Sciatic nerve (tissue), 2 donors: ENCODE results near the gene RNF208. TPM values are rescaled to one million over a fixed set of nuclear protein-coding genes. Genes with fewer than 3 reads are reported as not detected.

Source experiments
- ATAC-seq: fragments of 200-7000 bp; cut with Tn5 transposase; one replicate; pipeline ENCODE4 v1.9.1; 2020; ENCODE audit warnings: mild to moderate bottlenecking, moderate library complexity
- DNase-seq: peaks from one replicate; pipeline ENCODE4 v3.0.0-alpha.2; 2020; ENCODE audit warnings: low spot score
- intact Hi-C: fragments of 100-400 bp; cut with DNase I; formaldehyde crosslinking; loops from one replicate; pipeline ENCODE4 v1.14.2; 2022
- total RNA-seq: library from RNA; stranded (reverse); fragmentation: NEBNext Ultra II Directional; extraction: Animal tissue kit (Norgen Biotek cat#: 25700); gene quantifications from one replicate; pipeline ENCODE4 v1.2.1, GENCODE V29; 2021
- donor health status: DM: no; HTN: no; CAD: no.
- donor health status: DM: no; HTN: no; CAD: no.

Gene RNF208
- total RNA-seq, 1 donor from 2014 or later: 10.6 TPM

- no peak for DNase-seq
- no peak for ATAC-seq
- intact Hi-C loops: no loop called here
Measured at GRCh38 chr9:137173796-137174664, 48.0 kb downstream of the RNF208 start.

- DNase-seq (no peak), ATAC-seq (no peak)
- intact Hi-C loops: no loop called here
Measured at GRCh38 chr9:137172901-137173795, 48.9 kb downstream of the RNF208 start.

GRCh38 chr9:137171149-137171900 is 50.7 kb downstream of the RNF208 start:
- intact Hi-C loops: no loop called here
- ATAC-seq: no peak
- no peak for DNase-seq

- ATAC-seq: no peak
- intact Hi-C loops: no loop called here
Measured at GRCh38 chr9:137170486-137171148, 51.4 kb downstream of the RNF208 start.

More at GRCh38 chr9:137170486-137171148, 51.4 kb downstream of the RNF208 start:
- DNase-seq: no peak

Other genes with a start within 250 kb of the RNF208 start
- gene PTGDS, start 244.7 kb downstream of the RNF208 start, total RNA-seq: 1,668 TPM
- 4.1 TPM for gene LCNL1, start 239.2 kb downstream of the RNF208 start, total RNA-seq
- gene PAXX, start 229.8 kb downstream of the RNF208 start, total RNA-seq: 46.6 TPM
- gene CLIC3, start 225.7 kb downstream of the RNF208 start, total RNA-seq: 11.3 TPM
- gene ABCA2, start 194.0 kb downstream of the RNF208 start, total RNA-seq: 298 TPM
- gene FUT7, start 190.2 kb downstream of the RNF208 start, total RNA-seq: 0.18 TPM
- gene NPDC1, start 176.1 kb downstream of the RNF208 start, total RNA-seq: 157 TPM
- 24.3 TPM for gene ENTPD2, start 168.2 kb downstream of the RNF208 start, total RNA-seq
- 0.36 TPM for gene SAPCD2, start 151.7 kb downstream of the RNF208 start, total RNA-seq
- 18.3 TPM for gene UAP1L1, start 144.7 kb downstream of the RNF208 start, total RNA-seq
- 48.3 TPM for gene MAN1B1, start 135.3 kb downstream of the RNF208 start, total RNA-seq
- gene DPP7, start 107.5 kb downstream of the RNF208 start, total RNA-seq: 127 TPM
- gene GRIN1, start 83.1 kb downstream of the RNF208 start, total RNA-seq: not detected
- not detected for gene LRRC26, start 52.2 kb downstream of the RNF208 start, total RNA-seq
- gene TMEM210, start 50.2 kb downstream of the RNF208 start, total RNA-seq: not detected
- 52.8 TPM for gene ANAPC2, start 33.7 kb downstream of the RNF208 start, total RNA-seq
- gene SSNA1, start 33.6 kb downstream of the RNF208 start, total RNA-seq: 27.6 TPM
- gene TPRN, start 21.5 kb downstream of the RNF208 start, total RNA-seq: 8.8 TPM
- gene TMEM203, start 16.6 kb downstream of the RNF208 start, total RNA-seq: 25.6 TPM
- 16.5 TPM for gene NDOR1, start 16.5 kb downstream of the RNF208 start, total RNA-seq
- gene CYSRT1, start 2.9 kb upstream of the RNF208 start, total RNA-seq: not detected
- not detected for gene RNF224, start 5.3 kb upstream of the RNF208 start, total RNA-seq
- gene SLC34A3, start 8.7 kb upstream of the RNF208 start, total RNA-seq: not detected
- 108 TPM for gene TUBB4B, start 19.0 kb upstream of the RNF208 start, total RNA-seq
- not detected for gene STPG3, start 29.0 kb upstream of the RNF208 start, total RNA-seq
- 38.9 TPM for gene NELFB, start 33.1 kb upstream of the RNF208 start, total RNA-seq
- gene TOR4A, start 55.5 kb upstream of the RNF208 start, total RNA-seq: 4.0 TPM
- gene NRARP, start 80.0 kb upstream of the RNF208 start, total RNA-seq: 18.5 TPM
- 48.1 TPM for gene EXD3, start 200.9 kb upstream of the RNF208 start, total RNA-seq
- gene NOXA1, start 201.2 kb upstream of the RNF208 start, total RNA-seq: 7.4 TPM
- gene ENTPD8, start 219.1 kb upstream of the RNF208 start, total RNA-seq: not detected
- 50.4 TPM for gene NSMF, start 237.1 kb upstream of the RNF208 start, total RNA-seq